Right ventricle myocardium superior (tissue), 1 donor: ENCODE data around the gene PRKCSH. TPM values are rescaled to one million over a fixed set of nuclear protein-coding genes. Genes with fewer than 3 reads are reported as not detected.
"Not testable (repeated sequence)": the region's sequence is repeated elsewhere in the genome, so short reads cannot be mapped to it uniquely, and the experiment has no call there.

ENCODE experiments used
- ATAC-seq: fragments of 200-7000 bp; cut with Tn5 transposase; one replicate; pipeline ENCODE4 v1.9.1; 2020; ENCODE audit warnings: mild to moderate bottlenecking; ENCODE audit not compliant: poor library complexity
- DNase-seq: peaks from one replicate; pipeline ENCODE4 v3.0.0-alpha.2; 2020
- intact Hi-C: fragments of 100-400 bp; cut with DNase I; formaldehyde crosslinking; loops from one replicate; pipeline ENCODE4 v1.11.2; 2022
- long read RNA-seq: library from polyadenylated mRNA; unstranded; transcript quantifications from one replicate; pipeline ENCODE4 v2.0.0, GENCODE V29; 2021
- total RNA-seq: library from RNA; stranded (reverse); fragmentation: NEBNext Ultra II Directional; extraction: Animal tissue kit (Norgen Biotek cat#: 25700); gene quantifications from one replicate; pipeline ENCODE4 v1.2.1, GENCODE V29; 2021
- donor health status: DM: no; HTN: yes; CAD: no; lungs with severe emphysema.

Gene PRKCSH, protein sequence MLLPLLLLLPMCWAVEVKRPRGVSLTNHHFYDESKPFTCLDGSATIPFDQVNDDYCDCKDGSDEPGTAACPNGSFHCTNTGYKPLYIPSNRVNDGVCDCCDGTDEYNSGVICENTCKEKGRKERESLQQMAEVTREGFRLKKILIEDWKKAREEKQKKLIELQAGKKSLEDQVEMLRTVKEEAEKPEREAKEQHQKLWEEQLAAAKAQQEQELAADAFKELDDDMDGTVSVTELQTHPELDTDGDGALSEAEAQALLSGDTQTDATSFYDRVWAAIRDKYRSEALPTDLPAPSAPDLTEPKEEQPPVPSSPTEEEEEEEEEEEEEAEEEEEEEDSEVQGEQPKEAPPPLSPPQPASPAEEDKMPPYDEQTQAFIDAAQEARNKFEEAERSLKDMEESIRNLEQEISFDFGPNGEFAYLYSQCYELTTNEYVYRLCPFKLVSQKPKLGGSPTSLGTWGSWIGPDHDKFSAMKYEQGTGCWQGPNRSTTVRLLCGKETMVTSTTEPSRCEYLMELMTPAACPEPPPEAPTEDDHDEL
- total RNA-seq: 105 TPM
- long read RNA-seq, partial matches to known transcripts: 18 of 99 reads
- long read RNA-seq, other reads (novel, unspliced or antisense): 78 of 99 reads

DNA sequence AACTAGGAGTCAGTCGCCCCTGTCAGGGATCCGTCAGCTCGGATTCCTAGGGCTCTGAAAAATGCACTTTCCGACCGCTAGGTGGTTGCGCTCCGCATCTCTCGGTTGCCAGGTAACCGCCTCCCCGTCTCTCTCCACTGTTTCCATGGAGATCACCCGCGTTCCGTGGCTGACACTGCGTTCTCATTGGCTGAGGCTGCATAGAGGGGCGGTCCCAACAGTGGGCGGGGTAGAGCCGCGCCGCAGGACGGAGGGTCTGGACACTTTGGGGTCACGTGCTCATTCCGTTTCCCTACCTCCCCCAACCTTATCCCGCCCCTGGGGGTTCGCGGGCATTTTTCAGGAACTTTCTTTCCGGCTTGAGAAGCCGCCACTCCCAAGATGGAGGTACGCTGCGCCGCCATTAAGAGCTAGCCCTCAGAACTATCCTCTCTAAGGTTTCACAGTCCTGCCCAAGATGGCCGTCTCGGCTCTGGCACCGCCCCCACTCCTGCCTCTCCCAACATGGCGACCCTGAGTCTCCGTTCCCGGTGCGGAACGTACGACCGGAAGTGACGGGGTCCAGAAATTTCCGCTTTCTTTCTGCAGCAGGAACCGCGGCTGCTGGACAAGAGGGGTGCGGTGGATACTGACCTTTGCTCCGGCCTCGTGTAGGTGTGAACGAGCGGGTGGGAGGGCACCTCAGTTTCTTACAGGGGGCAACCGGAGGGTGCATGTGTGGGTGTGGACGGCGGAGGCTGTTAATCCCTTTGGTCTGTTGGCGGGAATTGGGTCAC, at the start of gene PRKCSH, which contains the start of gene ODAD3:
Gene PRKCSH, plus strand, starts transcription at position 579 of the 776 bp plus-strand sequence. CDS start 483 bp downstream, outside the sequence.
Gene ODAD3, minus strand, starts transcription at position 65 of the 776 bp plus-strand sequence. CDS start 105 bp downstream, outside the sequence.
- intact Hi-C loops: loop anchor here (10.0 kb wide), 1 partner anchor 50 kb away; the partner anchor contains the start of gene EPOR
- ATAC-seq: peak; percentile 99
- peak; percentile 99 for DNase-seq

DNA sequence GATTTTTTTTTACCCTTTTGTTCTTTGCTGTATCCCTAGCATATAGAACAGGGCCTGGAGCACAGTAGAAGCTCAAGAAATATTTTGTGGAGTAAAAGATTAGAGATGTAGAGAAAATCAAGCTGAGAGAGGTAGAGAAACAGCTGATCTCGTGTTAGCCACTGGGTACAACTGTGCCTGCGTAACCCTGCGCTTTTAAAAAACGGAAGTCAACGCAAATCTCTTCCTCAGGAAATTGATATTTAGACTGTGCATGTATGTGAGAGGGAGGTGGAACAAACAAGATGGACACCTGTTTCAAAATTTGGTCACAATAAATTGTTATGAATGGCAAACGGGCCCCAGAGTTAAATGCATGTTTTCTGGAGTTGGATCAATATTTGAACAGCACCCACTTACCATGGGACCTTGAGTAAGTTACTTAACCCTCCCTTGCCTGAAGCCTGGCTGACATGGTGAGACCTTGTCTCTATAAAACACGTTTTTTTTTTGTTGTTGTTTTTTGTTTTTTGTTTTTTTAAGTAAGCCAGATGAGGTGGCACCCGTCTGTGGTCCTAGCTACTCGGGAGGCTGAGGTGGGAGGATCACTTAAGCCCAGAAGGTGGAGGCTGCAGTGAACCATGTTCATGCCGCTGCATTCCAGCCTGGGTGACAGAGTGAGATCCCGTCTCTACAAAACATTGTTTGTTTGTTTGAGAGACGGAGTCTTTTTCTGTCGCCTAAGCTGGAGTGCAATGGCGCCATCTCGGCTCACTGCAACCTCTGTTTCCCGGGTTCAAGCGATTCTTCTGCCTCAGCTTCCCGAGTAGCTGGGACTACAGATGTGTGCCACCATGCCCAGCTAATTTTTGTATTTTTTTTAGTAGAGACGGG, 48.0 kb upstream of the PRKCSH start:
- intact Hi-C loops: loop anchor here (10.0 kb wide), 2 partner anchors 47 to 93 kb away; partner anchors contain the start of genes ODAD3, PRKCSH and TSPAN16
- ATAC-seq (no peak), DNase-seq (no peak)

DNA sequence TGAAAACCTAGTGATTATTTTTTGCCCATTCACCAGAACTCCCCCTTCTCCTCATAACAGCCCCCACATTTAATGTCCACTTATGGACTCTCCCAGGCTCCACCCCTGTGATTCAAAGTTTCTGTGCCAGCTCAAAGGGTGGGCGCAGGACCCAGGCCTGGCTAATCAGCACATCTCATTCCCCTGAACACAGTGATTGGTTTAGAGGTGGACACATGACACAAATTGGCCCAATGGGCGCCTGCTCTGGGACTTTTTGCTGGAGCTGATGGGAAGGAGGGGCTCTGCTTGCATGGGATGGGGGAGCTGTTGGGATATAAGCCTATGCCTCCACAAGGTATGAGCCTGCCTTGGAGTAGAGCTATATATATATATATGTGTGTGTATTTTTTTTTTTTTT, 45.1 kb upstream of the PRKCSH start:
- intact Hi-C loops: no loop called here
- DNase-seq (no peak), ATAC-seq (no peak)

DNA sequence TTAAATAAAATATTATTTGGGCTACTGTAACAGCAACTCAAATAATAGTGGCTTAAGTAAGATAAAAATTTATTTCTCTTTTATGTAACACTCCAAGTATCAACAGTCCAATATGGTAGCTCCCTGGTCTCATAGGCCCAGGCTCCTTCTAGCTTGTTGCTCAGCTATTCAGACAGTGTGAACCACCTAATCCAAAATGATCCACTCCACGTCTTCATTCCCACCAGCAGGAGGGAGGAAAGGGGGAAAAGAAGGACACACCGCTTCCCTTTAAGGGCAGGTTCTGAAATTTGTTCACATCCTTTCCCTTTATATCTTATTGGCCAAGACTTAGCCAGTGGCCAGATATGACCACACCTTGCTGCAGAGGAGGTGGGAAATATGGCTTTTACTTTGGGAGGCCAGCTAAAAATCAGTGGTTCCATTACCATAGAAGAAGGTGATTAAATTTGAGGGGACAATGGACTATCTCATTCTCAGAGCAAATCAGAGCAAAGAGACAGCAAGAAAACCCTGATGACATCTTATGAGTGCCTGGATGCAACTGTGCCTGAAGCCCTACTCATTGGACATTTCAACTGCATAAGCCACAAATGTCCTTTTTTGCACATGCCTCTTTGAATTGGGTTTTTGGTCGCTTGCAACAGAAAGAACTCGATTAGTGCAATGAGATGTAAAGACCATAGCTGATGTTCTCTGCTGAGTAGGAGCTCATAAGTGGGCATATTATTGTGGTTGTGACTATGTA, 44.3 kb upstream of the PRKCSH start:
- DNase-seq (no peak), ATAC-seq (no peak)
- intact Hi-C loops: no loop called here

DNA sequence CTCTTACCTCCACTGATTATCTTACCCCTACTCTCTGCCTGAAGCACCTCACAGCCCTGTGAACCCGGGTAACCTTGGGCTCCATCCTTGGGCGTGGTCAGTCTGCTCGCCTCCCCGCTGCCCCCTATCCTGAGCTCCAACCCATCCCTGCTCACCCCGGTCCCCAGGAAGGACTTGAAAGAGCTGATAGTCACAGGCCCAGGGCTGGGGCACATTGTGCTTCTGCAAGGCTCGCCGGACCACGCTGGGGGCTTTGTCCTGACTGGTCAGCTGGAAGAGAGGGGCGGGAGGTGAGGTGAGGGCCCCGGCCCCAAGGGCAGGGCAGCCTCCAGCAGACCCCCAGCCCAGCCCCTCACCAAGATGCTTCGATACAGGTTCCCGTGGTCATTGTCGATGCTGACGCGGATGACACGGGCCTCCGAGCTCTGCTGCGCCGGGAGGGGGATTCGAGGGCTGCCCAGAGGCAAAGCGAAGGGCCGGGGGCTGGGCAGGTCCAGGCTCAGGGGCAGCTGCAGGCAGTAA, 38.3 kb upstream of the PRKCSH start:
- DNase-seq (no peak), ATAC-seq (no peak)
- intact Hi-C loops: no loop called here

DNA sequence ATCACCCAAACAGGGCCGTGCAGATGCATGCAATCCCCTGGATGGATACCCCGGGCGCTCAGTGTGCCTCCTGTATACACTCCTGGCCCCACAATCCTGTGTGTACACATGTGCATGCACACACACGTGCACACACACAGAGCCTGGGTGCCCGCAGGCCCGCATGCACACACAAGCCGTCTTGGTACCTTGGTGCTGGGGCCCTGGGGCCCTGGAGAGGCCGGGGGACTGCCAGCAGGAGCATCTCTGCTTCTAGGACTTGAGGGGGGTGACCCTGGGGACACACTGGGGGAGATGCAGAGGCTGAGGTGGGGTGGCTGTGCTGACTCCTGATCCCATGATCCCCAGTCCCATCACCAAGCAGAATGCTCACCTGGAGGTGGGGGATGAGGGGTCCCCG, 35.8 kb upstream of the PRKCSH start:
- ATAC-seq: no peak
- no peak for DNase-seq
- intact Hi-C loops: no loop called here

DNA sequence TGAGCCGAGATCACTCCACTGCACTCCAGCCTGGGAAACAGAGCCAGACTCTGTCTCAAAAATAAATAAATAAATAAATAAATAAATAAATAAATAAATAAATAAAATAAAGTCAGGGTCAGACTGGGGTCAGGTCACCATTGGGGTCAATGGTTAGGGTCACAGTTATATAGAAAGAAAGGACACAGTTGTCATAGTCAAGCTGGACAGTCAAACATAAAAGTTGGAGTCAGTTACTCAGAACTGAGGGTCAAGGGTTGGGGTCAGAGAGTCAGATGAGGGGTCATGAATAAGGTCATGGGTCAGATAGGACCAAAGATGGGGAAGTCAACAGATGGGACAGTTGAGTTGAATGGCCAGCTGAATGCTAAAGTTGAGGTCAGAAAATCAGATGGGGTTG, 34.6 kb upstream of the PRKCSH start:
- ATAC-seq: no peak
- intact Hi-C loops: no loop called here
- DNase-seq: no peak

DNA sequence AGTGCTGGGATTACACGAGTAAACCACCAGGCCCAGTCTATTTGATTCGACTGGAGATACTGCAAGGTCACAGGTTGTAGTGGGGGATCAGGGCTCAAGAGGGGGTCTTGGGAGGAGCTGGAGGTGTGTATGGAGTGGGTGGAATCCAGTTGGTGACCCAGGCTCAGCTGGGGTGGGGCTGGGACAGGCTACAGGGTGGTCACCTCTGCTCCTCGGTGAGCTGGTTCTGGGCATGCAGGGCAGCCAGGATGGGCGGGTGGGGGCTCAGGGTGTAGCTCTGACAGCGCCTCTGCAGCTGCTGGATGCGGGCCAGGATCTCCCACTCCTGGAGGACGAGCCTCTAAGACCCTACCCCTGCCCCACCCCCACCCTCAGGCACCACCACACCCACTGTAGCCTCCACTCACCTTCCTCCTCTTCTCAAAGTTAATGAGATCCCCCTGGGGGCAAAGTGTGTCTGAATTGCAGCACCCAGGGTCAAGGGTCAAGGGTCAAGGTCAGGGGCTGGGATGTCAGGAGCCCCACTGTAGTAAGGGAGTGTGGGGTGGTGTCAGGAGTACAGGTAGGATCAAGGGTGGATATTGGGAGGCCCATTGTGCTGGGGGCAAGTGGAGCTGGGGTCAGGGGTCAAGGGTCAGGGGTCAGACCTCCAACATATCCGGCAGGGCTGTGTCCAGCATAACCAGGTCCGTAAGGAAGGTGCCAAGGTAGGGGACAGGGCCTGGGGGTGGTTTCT, 33.5 kb upstream of the PRKCSH start:
- DNase-seq: no peak
- intact Hi-C loops: no loop called here
- no peak for ATAC-seq

DNA sequence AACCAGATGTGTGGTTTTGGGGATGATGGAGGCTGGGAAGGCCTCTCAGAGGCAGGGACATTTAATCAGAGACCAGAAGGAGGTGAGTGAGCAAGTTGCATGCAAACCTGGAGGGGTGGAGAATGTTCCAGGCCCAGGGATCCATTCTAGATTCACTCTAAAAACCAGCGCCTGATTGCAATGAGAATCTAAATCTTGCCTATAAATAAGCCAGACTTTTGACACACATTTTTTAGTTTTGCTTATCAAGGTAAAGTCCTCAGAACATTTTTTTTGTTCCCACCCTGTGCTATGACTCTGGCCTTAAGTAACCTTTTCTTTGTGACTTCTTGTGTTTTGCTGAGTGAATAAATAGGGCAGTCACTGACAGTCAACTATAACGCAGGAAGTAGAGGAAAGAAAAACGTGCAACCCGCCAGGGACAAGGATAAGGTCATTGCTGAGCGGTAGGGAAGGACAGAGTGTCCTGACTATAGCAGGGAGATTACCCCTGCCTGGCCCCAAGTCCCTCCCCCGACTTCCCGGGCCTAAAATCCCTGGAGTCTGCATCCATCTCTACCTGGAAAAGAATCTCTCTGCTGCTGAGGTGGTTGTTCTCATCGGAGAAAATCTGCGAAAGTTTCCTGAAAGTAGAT, 30.7 kb upstream of the PRKCSH start:
- ATAC-seq (peak; percentile 20), DNase-seq (no peak)
- intact Hi-C loops: no loop called here

DNA sequence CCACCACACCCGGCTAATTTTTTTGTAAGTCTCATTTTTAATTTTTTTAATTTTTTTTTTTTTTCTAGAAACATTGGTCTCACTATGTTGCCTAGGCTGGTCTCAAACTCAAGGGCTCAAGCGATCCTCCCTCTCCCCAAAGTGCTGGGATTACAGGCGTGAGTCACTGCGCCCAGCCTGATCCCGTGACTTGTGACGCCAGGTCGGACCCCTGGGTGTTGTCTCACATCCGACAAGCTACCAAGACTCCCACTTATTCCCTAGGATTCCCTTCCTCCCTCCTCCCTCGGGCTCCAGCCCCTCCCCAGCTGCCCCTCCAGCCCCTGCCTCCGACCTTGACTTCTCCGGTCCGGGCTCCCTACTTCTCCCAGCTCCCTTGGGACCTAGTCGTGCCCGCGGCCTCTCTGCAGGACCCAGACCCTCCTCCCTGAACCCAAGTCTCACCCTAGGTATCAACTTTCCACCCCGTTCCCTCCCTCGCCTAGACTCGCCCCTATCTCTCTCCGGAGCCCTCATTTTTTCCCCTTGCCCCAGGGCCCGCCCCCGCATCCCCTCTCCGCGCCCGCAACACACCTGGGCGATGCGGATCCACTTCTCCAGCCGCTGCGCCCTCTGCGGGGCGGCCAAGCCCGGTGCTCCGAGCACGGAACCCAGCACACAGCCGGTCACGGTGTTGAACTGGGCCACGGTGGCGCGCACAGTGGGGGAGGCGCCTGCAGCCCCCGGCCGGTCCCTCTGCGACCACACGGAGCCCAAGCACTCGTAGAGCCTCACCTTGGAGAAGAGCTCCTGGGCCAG, 29.4 kb upstream of the PRKCSH start:
- peak; percentile 78 for ATAC-seq
- intact Hi-C loops: no loop called here
- no peak for DNase-seq

DNA sequence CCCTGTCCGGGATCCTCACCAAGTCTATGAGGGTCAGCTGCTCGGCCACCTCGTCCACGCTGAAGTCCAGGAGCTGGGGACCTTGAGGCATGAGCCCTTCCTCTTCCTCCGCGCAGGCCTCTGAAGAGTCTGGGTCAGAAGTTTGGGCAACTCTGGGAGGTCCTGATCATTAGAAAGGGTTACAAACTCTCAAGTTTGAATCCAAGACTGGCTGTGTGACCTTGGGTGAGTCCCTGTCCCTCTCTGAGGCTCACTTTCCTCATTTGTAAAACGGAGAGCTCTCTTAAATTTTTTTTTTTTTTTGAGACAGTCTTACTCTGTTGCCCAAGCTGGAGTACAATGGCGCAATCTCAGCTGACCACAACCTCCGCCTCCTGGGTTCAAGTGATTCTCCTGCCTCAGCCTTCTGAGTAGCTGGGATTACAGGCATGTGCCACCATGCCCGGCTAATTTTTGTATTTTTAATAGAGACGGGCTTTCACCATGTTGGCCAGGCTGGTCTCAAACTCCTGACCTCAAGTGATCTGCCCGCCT, 28.7 kb upstream of the PRKCSH start:
- ATAC-seq, DNase-seq, intact Hi-C loops: not testable (repeated sequence)

DNA sequence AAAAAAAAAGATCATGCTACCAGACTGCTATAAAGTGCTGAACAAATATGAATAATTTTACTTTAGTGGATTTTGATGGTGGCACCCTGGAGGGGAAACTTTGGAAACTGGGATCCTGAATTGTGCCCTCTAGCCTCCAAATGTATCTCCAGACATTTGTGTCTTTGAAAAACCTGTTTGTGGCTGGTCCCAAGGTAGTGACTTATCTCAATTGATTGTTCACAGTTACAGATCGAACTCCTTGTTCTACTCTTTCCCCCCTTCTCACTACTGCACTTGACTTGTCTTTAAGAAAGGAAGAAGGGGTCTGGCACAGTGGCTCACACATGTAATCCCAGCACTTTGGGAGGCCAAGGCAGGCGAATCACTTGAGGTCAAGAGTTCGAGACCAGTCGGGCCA, 26.8 kb upstream of the PRKCSH start:
- DNase-seq (no peak), ATAC-seq (no peak)
- intact Hi-C loops: no loop called here

DNA sequence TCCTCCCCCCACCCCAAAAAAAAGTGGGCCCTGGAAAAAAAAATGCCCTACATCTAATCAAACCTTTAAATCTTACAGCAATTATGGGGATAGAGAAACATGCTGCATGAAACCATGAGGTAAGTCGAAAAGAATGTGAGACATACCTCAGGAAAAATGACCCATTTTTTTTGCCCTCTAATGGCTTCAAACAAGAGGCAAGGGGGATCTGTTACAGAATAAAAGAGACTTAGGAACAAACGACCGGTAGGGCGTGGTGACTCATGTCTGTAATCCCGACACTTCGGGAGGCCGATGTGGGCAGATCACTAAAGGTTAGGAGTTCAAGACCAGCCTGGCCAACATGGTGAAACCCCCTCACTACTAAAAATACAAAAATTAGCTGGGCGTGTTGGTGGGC, 24.8 kb upstream of the PRKCSH start:
- intact Hi-C loops: no loop called here
- ATAC-seq: no peak
- no peak for DNase-seq

DNA sequence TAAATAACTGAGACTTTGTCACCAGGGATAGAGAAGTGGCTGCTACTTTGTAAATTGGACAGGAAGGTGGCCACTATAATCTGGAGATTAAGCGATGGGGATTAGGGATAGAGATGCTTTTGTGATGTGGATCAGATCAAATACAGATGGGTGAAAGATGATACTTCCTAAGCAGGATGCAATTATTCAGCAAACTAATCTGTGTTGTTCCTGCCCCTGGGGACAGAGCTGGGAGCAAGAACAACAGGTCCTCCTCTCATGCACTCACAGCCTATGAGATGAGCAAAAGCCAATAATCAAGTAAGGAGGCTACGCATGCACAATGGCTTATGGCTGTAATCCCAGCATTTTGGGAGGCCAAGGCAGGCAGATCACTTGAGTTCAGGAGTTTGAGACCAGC, 20.9 kb upstream of the PRKCSH start:
- no peak for ATAC-seq
- intact Hi-C loops: no loop called here

DNA sequence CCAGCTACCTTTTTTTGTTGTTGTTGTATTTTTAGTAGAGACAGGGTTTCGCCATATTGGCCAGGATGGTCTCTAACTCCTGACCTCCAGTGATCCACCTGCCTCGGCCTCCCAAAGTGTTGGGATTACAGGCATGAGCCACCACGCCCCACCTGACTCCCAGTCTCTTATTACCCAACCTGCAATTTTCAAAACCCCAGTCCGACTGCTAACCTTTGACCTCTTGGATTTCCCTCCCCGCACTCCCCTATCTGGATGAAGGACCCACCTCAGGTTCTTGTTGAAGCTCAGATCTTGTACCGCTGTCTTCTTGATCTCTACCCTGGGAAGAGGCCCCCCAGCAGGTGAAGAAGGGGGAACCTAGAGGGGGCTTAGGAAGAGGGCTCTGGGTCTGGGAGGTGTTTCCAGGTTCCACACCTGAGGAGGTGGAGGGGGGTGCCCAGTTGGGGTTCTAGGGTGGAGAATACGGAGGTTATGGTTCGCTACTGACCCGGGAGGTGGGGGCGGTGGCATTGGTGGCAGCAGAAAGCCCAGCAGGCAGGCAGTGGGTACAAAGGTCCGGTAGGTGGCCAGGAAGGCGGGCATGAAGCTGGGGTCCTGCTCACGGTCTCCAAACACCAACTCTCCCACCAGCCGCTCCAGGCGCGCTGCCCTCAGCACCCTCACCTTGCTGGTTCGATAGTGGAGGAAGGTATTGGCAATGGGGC, 18.9 kb upstream of the PRKCSH start:
- ATAC-seq (no peak), DNase-seq (no peak)
- intact Hi-C loops: no loop called here

More for the DNA sequence above, 20.9 kb upstream of the PRKCSH start:
- DNase-seq: no peak
